K562 (cell line): ENCODE results near the gene GP1BB. TPM values are rescaled to one million over a fixed set of nuclear protein-coding genes. Genes with fewer than 3 reads are reported as not detected.

ENCODE experiments used
- BRD9 ChIP-seq: fragments of 450-650 bp; IDR thresholded peaks from 2 replicates; pipeline ENCODE4 v1.6.1; 2018; ENCODE audit warnings: low read depth; ENCODE audit not compliant: partially characterized antibody
- E2F8 ChIP-seq: fragments of 450-650 bp; IDR thresholded peaks from 2 replicates; pipeline ENCODE4 v1.7.1; 2018; ENCODE audit warnings: mild to moderate bottlenecking, low read depth; ENCODE audit not compliant: partially characterized antibody
- HNRNPL ChIP-seq: fragments of 200-400 bp; formaldehyde crosslinking; IDR thresholded peaks from 2 replicates; pipeline ENCODE4 v1.6.1; 2017; ENCODE audit warnings: low read depth, mild to moderate bottlenecking, low read length
- HNRNPLL ChIP-seq: fragments of 200-400 bp; formaldehyde crosslinking; IDR thresholded peaks from 2 replicates; pipeline ENCODE4 v1.6.1; 2017; ENCODE audit warnings: low read length, low read depth, mild to moderate bottlenecking; ENCODE audit not compliant: poor library complexity, severe bottlenecking
- KLF6 ChIP-seq: fragments of 250-450 bp; sonication (Bioruptor Pico); IDR thresholded peaks from 2 replicates; pipeline ENCODE4 v1.4.0; 2020; ENCODE audit warnings: mild to moderate bottlenecking, moderate library complexity, borderline replicate concordance
- MTA2 ChIP-seq: fragments of 450-650 bp; IDR thresholded peaks from 2 replicates; pipeline ENCODE4 v1.6.1; 2016; ENCODE audit warnings: low read depth
- MYNN ChIP-seq, 2 experiments: sonication (generic); formaldehyde crosslinking in 1 of 2; IDR thresholded peaks; 2 replicates each; pipeline versions ENCODE4 v1.5.0 to v1.6.1; 2016 to 2020; ENCODE audit warnings: antibody characterized with exemption in 1 of 2, missing genetic modification reagents in 1 of 2
- NR2C2 ChIP-seq, 2 experiments: fragments of 200-800 bp in 1 of 2; sonication (Bioruptor generic) in 1 of 2; sonication (generic) in 1 of 2; formaldehyde crosslinking in 1 of 2; IDR thresholded peaks; 2 replicates each; pipeline versions ENCODE4 v1.6.1 to v1.8.0; 2016 to 2022; ENCODE audit warnings: mild to moderate bottlenecking in 1 of 2, missing compliant biosample characterization in 1 of 2, missing genetic modification characterization in 1 of 2, missing genetic modification reagents in 1 of 2
- RNF219 ChIP-seq: fragments of 250-450 bp; sonication (Bioruptor Pico); IDR thresholded peaks from 2 replicates; pipeline ENCODE4 v1.5.0; 2022; ENCODE audit warnings: mild to moderate bottlenecking
- RUNX1 ChIP-seq: sonication (generic); IDR thresholded peaks from 2 replicates; pipeline ENCODE4 v1.6.1; 2016; ENCODE audit warnings: antibody characterized with exemption, low read depth
- SIRT6 ChIP-seq: IDR thresholded peaks from one replicate; pipeline ENCODE4 v1.6.1; 2012; ENCODE audit warnings: low read depth, mild to moderate bottlenecking, control low read depth, inconsistent platforms, low read length, moderate library complexity
- SP1 ChIP-seq: sonication (generic); formaldehyde crosslinking; IDR thresholded peaks from 2 replicates; pipeline ENCODE4 v1.8.1; 2022; ENCODE audit warnings: mild to moderate bottlenecking, missing genetic modification reagents
- ZNF354B ChIP-seq: fragments of 250-450 bp; sonication (Bioruptor Pico); IDR thresholded peaks from 2 replicates; pipeline ENCODE4 v1.4.0; 2020
- polyA plus RNA-seq, 8 experiments: library from polyadenylated mRNA; depleted of rRNA in 4 of 8; stranded (reverse) in 5 of 8; unstranded in 3 of 8; fragments of >200 nt; fragmentation: Nextera tagmentation in 2 of 8; fragmentation: Illumina TruSeq in 1 of 8; extraction: Ambion mirVana in 2 of 8; extraction: Trizol in 1 of 8; gene quantifications; 2 replicates each; pipeline versions ENCODE4 v1.2.1 to v1.2.3, GENCODE V29; 2011 to 2014; ENCODE audit warnings: inconsistent platforms in 1 of 8, missing spikeins in 1 of 8
- total RNA-seq, 7 experiments: library from RNA; depleted of rRNA in 6 of 7; stranded (reverse); fragments of >200 nt in 6 of 7; fragmentation: Illumina TruSeq in 2 of 7; extraction: Trizol in 2 of 7; gene quantifications; 2 replicates each; pipeline versions ENCODE4 v1.2.1 to v1.2.3, GENCODE V29; 2011 to 2021; ENCODE audit warnings: low replicate concordance in 1 of 7
- TF ChIP-seq, protein P1 (sequence below): fragments of 250-450 bp; sonication (Bioruptor Pico); IDR thresholded peaks from 2 replicates; pipeline ENCODE4 v1.4.0; 2020; ENCODE audit warnings: mild to moderate bottlenecking, moderate library complexity, borderline replicate concordance
- TF ChIP-seq, protein P2 (sequence below): sonication (generic); formaldehyde crosslinking; IDR thresholded peaks from 2 replicates; pipeline ENCODE4 v1.8.1; 2023; ENCODE audit warnings: mild to moderate bottlenecking, missing genetic modification reagents
- TF ChIP-seq, protein P3 (sequence below): fragments of 250-450 bp; sonication (Bioruptor Pico); IDR thresholded peaks from 2 replicates; pipeline ENCODE4 v1.8.0; 2022; ENCODE audit warnings: inconsistent platforms

The GP1BB gene
- total and polyA plus RNA-seq, 9 of the 15 experiments (the other 6 are each of a cell fraction or from before 2014, with no cell fraction given) = 0.69 to 162 (median 2.8) TPM

GRCh38 chr22:19691721-19692341 is 31.5 kb upstream of the GP1BB start (continued):
- no peak for TF ChIP-seq E2F8
- no peak for TF ChIP-seq HNRNPL
- TF ChIP-seq MYNN (IDR thresholded peaks at IDR 0.05) = no peak
- TF ChIP-seq MYNN (CRISPR knock-in tag; IDR thresholded peaks at IDR 0.05) = no peak
- no peak for TF ChIP-seq MTA2
- peak; percentile 14 for TF ChIP-seq SIRT6
- no peak for TF ChIP-seq SP1 (CRISPR knock-in tag)
- TF ChIP-seq NR2C2 (CRISPR knock-in tag; IDR thresholded peaks at IDR 0.05) = no peak
- no peak for TF ChIP-seq NR2C2 (tag; IDR thresholded peaks at IDR 0.05)
- TF ChIP-seq, protein P1, sequence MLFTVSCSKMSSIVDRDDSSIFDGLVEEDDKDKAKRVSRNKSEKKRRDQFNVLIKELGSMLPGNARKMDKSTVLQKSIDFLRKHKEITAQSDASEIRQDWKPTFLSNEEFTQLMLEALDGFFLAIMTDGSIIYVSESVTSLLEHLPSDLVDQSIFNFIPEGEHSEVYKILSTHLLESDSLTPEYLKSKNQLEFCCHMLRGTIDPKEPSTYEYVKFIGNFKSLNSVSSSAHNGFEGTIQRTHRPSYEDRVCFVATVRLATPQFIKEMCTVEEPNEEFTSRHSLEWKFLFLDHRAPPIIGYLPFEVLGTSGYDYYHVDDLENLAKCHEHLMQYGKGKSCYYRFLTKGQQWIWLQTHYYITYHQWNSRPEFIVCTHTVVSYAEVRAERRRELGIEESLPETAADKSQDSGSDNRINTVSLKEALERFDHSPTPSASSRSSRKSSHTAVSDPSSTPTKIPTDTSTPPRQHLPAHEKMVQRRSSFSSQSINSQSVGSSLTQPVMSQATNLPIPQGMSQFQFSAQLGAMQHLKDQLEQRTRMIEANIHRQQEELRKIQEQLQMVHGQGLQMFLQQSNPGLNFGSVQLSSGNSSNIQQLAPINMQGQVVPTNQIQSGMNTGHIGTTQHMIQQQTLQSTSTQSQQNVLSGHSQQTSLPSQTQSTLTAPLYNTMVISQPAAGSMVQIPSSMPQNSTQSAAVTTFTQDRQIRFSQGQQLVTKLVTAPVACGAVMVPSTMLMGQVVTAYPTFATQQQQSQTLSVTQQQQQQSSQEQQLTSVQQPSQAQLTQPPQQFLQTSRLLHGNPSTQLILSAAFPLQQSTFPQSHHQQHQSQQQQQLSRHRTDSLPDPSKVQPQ (CRISPR knock-in tag) = no peak
- no peak for TF ChIP-seq KLF6 (CRISPR knock-in tag)
- TF ChIP-seq RNF219 (CRISPR knock-in tag) = no peak
- TF ChIP-seq, protein P2, sequence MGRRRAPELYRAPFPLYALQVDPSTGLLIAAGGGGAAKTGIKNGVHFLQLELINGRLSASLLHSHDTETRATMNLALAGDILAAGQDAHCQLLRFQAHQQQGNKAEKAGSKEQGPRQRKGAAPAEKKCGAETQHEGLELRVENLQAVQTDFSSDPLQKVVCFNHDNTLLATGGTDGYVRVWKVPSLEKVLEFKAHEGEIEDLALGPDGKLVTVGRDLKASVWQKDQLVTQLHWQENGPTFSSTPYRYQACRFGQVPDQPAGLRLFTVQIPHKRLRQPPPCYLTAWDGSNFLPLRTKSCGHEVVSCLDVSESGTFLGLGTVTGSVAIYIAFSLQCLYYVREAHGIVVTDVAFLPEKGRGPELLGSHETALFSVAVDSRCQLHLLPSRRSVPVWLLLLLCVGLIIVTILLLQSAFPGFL (CRISPR knock-in tag) = no peak
- TF ChIP-seq BRD9 = peak; percentile 81
- no peak for TF ChIP-seq ZNF354B
- peak; percentile 27; the same call in 1 of the 2 replicates for TF ChIP-seq RUNX1
- no peak for TF ChIP-seq HNRNPLL
- TF ChIP-seq, protein P3, sequence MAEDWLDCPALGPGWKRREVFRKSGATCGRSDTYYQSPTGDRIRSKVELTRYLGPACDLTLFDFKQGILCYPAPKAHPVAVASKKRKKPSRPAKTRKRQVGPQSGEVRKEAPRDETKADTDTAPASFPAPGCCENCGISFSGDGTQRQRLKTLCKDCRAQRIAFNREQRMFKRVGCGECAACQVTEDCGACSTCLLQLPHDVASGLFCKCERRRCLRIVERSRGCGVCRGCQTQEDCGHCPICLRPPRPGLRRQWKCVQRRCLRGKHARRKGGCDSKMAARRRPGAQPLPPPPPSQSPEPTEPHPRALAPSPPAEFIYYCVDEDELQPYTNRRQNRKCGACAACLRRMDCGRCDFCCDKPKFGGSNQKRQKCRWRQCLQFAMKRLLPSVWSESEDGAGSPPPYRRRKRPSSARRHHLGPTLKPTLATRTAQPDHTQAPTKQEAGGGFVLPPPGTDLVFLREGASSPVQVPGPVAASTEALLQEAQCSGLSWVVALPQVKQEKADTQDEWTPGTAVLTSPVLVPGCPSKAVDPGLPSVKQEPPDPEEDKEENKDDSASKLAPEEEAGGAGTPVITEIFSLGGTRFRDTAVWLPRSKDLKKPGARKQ (CRISPR knock-in tag) = no peak
